Glutamatergic neuron (in vitro differentiated cells): ENCODE measurements around the gene TK1. TPM values are rescaled to one million over a fixed set of nuclear protein-coding genes. Genes with fewer than 3 reads are reported as not detected.

Source experiments
- DNase-seq: peaks from one replicate; pipeline ENCODE4 v3.0.0; 2022
- H3K27ac Mint-ChIP-seq: one replicate; pipeline ENCODE4 v1.8.0; 2020; ENCODE audit warnings: mild to moderate bottlenecking, mixed read lengths, inconsistent platforms; ENCODE audit not compliant: unreplicated experiment
- H3K27me3 Mint-ChIP-seq: one replicate; pipeline ENCODE4 v1.8.0; 2020; ENCODE audit warnings: mild to moderate bottlenecking, moderate library complexity, mixed read lengths, inconsistent platforms; ENCODE audit not compliant: unreplicated experiment
- H3K36me3 Mint-ChIP-seq: one replicate; pipeline ENCODE4 v1.8.0; 2020; ENCODE audit warnings: mild to moderate bottlenecking, mixed read lengths, inconsistent platforms; ENCODE audit not compliant: unreplicated experiment
- H3K4me1 Mint-ChIP-seq: one replicate; pipeline ENCODE4 v1.8.0; 2020; ENCODE audit warnings: mild to moderate bottlenecking, low read depth, mixed read lengths, inconsistent platforms; ENCODE audit not compliant: unreplicated experiment
- H3K4me3 Mint-ChIP-seq: one replicate; pipeline ENCODE4 v1.8.0; 2020; ENCODE audit warnings: mild to moderate bottlenecking, mixed read lengths, inconsistent platforms; ENCODE audit not compliant: unreplicated experiment
- H3K9me3 Mint-ChIP-seq: one replicate; pipeline ENCODE4 v1.8.0; 2020; ENCODE audit warnings: mild to moderate bottlenecking, moderate library complexity, mixed read lengths, inconsistent platforms; ENCODE audit not compliant: unreplicated experiment
- CTCF ChIP-seq: fragments of 200-600 bp; sonication (generic); IDR thresholded peaks from one replicate; pipeline ENCODE4 v1.5.0; 2021; ENCODE audit not compliant: partially characterized antibody, unreplicated experiment
- total RNA-seq: library from RNA; stranded (reverse); fragmentation: NEBNext Ultra II Directional; extraction: Animal tissue kit (Norgen Biotek cat#: 25700); gene quantifications from one replicate; pipeline ENCODE4 v1.2.1, GENCODE V29; 2021; ENCODE audit not compliant: unreplicated experiment

Gene TK1
- total RNA-seq, 1 donor from 2014 or later, result 2.5 TPM

GRCh38 chr17:78124836-78125137 is 62.1 kb downstream of the TK1 start:
- no peak overlapping the region for H3K27ac Mint-ChIP-seq
- no peaks in the 10 kb centered on the region for H3K4me1 Mint-ChIP-seq
- H3K4me3 Mint-ChIP-seq, result no peak overlapping the region
- H3K27me3 Mint-ChIP-seq, result peaks cover 12% of the 10 kb centered on the region
- no peak for TF ChIP-seq CTCF
- no peak for DNase-seq
- H3K36me3 Mint-ChIP-seq, result no peaks in the 10 kb centered on the region
- peaks cover 4% of the 10 kb centered on the region for H3K9me3 Mint-ChIP-seq

Other genes with a start within 250 kb of the TK1 start
- 64.7 TPM for gene TNRC6C, start 228.3 kb downstream of the TK1 start, total RNA-seq
- 1.1 TPM for gene TMC6, start 58.3 kb downstream of the TK1 start, total RNA-seq
- not detected for gene TMC8, start 56.3 kb downstream of the TK1 start, total RNA-seq
- not detected for gene C17orf99, start 40.7 kb downstream of the TK1 start, total RNA-seq
- gene SYNGR2, start 18.5 kb downstream of the TK1 start, total RNA-seq, result 3.2 TPM
- 29.9 TPM for gene AFMID, start 310 bp upstream of the TK1 start, total RNA-seq
- gene BIRC5, start 27.2 kb upstream of the TK1 start, total RNA-seq, result 14.5 TPM
- not detected for gene TMEM235, start 44.6 kb upstream of the TK1 start, total RNA-seq
- gene SOCS3, start 173.0 kb upstream of the TK1 start, total RNA-seq, result 3.1 TPM
- 50.2 TPM for gene PGS1, start 191.6 kb upstream of the TK1 start, total RNA-seq